HG03342 (cell line): ENCODE measurements around the gene RHO.

Experiments used
- ATAC-seq: cut with Tn5 transposase; IDR thresholded peaks from one replicate; pipeline ENCODE4 v1.9.1; 2021; ENCODE audit warnings: mild to moderate bottlenecking, moderate library complexity; ENCODE audit not compliant: unreplicated experiment

RHO gene

GRCh38 chr3:129558772-129559564, 30.5 kb downstream of the RHO start:
- ATAC-seq: no peak

GRCh38 chr3:129559565-129560079, 31.2 kb downstream of the RHO start:
- no peak for ATAC-seq

GRCh38 chr3:129560269-129560787, 31.9 kb downstream of the RHO start:
- ATAC-seq: no peak

GRCh38 chr3:129560911-129561594, 32.6 kb downstream of the RHO start:
- ATAC-seq: no peak

- no peak for ATAC-seq
These were observed 33.3 kb downstream of the RHO start for GRCh38 chr3:129561619-129562248.

GRCh38 chr3:129562803-129563202, 34.4 kb downstream of the RHO start:
- no peak for ATAC-seq

GRCh38 chr3:129563332-129563731, 34.9 kb downstream of the RHO start:
- ATAC-seq: no peak

GRCh38 chr3:129563850-129564535, 35.6 kb downstream of the RHO start:
- no peak for ATAC-seq

GRCh38 chr3:129564981-129565644, 36.7 kb downstream of the RHO start:
- no peak for ATAC-seq

- no peak for ATAC-seq
These were observed 37.5 kb downstream of the RHO start for GRCh38 chr3:129565902-129566301.

- no peak for ATAC-seq
These were observed 38.8 kb downstream of the RHO start for GRCh38 chr3:129567176-129567705.

GRCh38 chr3:129567939-129568338, 39.5 kb downstream of the RHO start:
- no peak for ATAC-seq

GRCh38 chr3:129569856-129570255, 41.4 kb downstream of the RHO start:
- no peak for ATAC-seq

- ATAC-seq: no peak
These were observed 43.4 kb downstream of the RHO start for GRCh38 chr3:129571605-129572547.

- ATAC-seq: no peak
These were observed 44.2 kb downstream of the RHO start for GRCh38 chr3:129572603-129573002.

- ATAC-seq: no peak
These were observed 45.1 kb downstream of the RHO start for GRCh38 chr3:129573493-129573892.

GRCh38 chr3:129574206-129574605, 45.8 kb downstream of the RHO start:
- no peak for ATAC-seq

- no peak for ATAC-seq
These were observed 47.0 kb downstream of the RHO start for GRCh38 chr3:129575233-129575996.
